T-helper 1 cell treated with Interleukin-12 subunit alpha and Interleukin-12 subunit beta and Interleukin-4 antibody, amounts not matched to agents 30 μg/mL and 1 μg/mL, for 36 hours (primary cell): Measurements from ENCODE around the gene BANF2.

Experiments
- H3K27ac Mint-ChIP-seq: one replicate; pipeline ENCODE4 v1.8.0; 2021; ENCODE audit warnings: mild to moderate bottlenecking, mixed read lengths
- H3K27me3 Mint-ChIP-seq: one replicate; pipeline ENCODE4 v1.8.0; 2021; ENCODE audit warnings: low read depth, mixed read lengths
- H3K36me3 Mint-ChIP-seq: one replicate; pipeline ENCODE4 v1.8.0; 2021; ENCODE audit warnings: low read depth, mixed read lengths
- H3K4me1 Mint-ChIP-seq: one replicate; pipeline ENCODE4 v1.8.0; 2021; ENCODE audit warnings: low read depth, mixed read lengths
- H3K4me3 Mint-ChIP-seq: one replicate; pipeline ENCODE4 v1.8.0; 2021; ENCODE audit warnings: mild to moderate bottlenecking, moderate library complexity, mixed read lengths
- H3K9me3 Mint-ChIP-seq: one replicate; pipeline ENCODE4 v1.8.0; 2021; ENCODE audit warnings: mixed read lengths

The BANF2 gene

DNA sequence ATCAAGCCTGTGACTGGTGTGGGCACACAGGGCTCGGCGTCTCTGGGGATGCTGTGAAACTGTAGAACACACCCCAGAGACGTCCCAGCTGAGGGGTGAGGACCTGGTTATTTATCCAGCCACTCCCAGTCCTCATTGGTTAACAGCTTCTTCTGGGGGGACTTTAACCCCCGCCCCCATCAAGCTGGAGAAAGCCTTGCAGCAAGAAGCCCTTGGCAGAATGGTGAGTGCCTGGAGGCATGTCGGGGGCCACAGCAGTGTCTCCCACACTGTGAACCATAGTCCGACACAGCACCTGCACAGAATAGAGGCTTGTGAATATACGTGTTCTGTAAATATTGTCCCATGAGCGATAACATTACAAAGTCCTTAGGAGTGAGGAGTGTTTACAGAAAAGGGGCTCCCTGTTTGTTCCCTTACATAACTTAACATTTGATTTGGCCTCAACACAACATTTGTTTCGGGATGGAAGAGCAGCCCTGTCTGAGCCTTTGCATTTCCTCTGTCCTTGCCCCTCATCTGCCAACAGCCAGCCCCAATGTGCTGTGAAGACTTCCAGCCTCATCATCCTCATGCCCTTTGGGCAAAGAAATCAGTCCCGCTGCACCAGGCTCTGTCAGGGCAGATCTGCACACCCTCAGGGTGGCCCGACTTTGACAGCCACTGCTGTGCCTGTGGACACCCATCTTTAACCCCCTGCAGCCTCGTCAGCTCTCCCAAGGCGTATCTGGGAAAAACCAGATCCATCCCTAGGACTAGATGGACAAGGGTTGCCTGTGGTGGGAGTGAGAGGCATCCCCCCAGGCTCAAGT lies 15.5 kb upstream of the BANF2 start:
- Mint-ChIP-seq H3K27me3 (peaks cover 58% of the 10 kb centered on the region), H3K36me3 (peaks cover 1% of the 10 kb centered on the region), H3K9me3 (no peaks in the 10 kb centered on the region), H3K4me3 (no peak overlapping the region), H3K4me1 (peaks cover 18% of the 10 kb centered on the region), H3K27ac (no peak overlapping the region)

DNA sequence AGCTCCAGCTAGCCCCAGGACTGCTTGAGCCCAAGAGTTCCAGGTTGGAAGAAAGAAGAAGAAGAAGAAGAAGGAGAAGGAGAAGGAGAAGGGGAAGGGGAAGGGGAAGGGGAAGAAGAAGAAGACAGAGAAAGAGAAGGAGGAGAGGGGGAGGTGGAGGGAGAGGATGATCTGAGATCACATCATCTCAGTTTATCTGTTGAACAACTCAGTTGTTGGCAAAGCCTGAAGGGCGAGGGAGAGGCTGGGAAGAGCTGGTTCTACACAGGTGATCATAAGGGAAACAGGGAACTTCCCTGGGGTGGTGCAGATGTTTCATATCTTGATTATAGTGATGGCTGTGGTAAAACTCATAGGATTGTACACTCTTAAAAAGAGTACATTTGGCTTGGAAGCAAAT lies 14.6 kb upstream of the BANF2 start:
- H3K4me1 Mint-ChIP-seq: peaks cover 10% of the 10 kb centered on the region
- peaks cover 1% of the 10 kb centered on the region for H3K36me3 Mint-ChIP-seq
- no peak overlapping the region for H3K27ac Mint-ChIP-seq
- no peaks in the 10 kb centered on the region for H3K9me3 Mint-ChIP-seq
- no peak overlapping the region for H3K4me3 Mint-ChIP-seq
- H3K27me3 Mint-ChIP-seq: peaks cover 66% of the 10 kb centered on the region

DNA sequence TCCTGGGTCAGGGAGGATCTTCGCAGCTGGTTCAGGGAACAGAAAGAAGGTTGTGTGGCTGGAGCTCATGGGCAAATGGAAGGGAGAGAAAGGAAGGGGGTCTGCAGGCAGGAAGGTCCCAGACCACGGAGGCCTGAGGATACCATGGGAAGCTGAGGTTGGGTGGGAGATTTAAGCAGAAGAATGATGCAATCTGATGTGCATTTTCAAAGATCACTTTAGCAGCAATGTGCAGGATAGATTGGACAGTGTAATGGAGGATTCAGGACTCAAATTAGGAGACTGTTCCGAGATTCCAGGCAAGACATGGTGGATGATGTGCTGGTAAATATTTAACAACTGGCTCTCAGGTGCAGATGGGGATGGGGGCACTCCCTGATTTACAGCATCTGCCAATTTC lies 12.0 kb upstream of the BANF2 start:
- H3K4me1 Mint-ChIP-seq: peaks cover 4% of the 10 kb centered on the region
- no peaks in the 10 kb centered on the region for H3K9me3 Mint-ChIP-seq
- H3K27ac Mint-ChIP-seq: no peak overlapping the region
- H3K4me3 Mint-ChIP-seq: no peak overlapping the region
- H3K27me3 Mint-ChIP-seq: peaks cover 82% of the 10 kb centered on the region
- no peaks in the 10 kb centered on the region for H3K36me3 Mint-ChIP-seq

GRCh38 chr20:17688965-17689364 lies 10.8 kb upstream of the BANF2 start:
- Mint-ChIP-seq H3K36me3 (no peaks in the 10 kb centered on the region), H3K9me3 (no peaks in the 10 kb centered on the region), H3K4me3 (no peak overlapping the region), H3K4me1 (no peaks in the 10 kb centered on the region), H3K27ac (no peak overlapping the region), H3K27me3 (peaks cover 73% of the 10 kb centered on the region)

DNA sequence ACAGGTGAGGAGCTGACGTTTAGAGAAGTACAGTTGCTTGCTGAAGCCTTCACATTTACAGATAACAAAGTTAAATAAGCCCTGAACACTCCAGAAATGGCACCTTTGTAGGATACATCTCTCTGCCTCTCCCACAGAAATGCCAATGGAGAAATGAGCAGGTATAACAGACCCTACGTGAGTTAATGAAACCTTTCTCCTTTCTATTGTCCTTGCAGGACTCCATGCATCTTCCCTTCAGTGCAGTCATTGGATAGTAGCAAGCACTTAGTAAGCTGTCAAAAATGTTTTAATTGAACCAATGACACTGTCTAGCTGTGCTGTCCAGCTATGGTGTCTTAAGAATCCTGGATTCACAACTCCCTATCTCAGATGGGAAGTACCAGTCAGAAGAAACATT lies 9.6 kb upstream of the BANF2 start:
- Mint-ChIP-seq H3K27ac (no peak overlapping the region), H3K4me1 (no peaks in the 10 kb centered on the region), H3K36me3 (no peaks in the 10 kb centered on the region), H3K9me3 (no peaks in the 10 kb centered on the region), H3K4me3 (no peak overlapping the region), H3K27me3 (peaks cover 65% of the 10 kb centered on the region)

- H3K4me1 Mint-ChIP-seq: no peaks in the 10 kb centered on the region
- peaks cover 4% of the 10 kb centered on the region for H3K9me3 Mint-ChIP-seq
- H3K27me3 Mint-ChIP-seq: peaks cover 55% of the 10 kb centered on the region
Observed at GRCh38 chr20:17691758-17692157, 8.0 kb upstream of the BANF2 start.

DNA sequence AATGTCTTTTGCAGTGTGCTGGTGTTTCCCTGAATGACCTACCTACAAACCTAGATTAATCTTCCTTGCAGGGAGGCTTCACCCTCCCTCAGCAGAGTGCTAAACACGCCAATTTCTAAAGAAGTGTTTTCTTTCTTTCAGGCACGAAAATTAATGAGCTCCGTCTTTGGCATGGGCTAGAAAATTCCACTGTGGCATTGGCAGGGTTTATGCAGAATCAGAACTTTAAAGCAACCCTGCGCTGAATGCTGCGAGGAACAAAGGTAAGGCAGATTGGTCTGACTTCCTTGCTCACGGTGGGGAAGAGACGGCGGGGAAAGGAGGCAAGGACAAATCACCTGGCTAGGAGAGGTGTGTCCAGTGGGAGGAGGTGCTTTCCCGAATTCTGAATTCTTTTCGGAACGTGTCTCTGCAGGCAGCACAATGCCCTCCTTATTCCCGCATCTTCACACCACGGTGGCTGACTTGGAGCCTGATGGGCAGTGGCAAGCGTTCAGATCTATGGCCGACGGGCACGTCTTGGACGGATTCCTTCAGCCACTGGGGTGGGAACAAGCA lies 6.2 kb upstream of the BANF2 start:
- H3K27me3 Mint-ChIP-seq: peaks cover 40% of the 10 kb centered on the region
- H3K36me3 Mint-ChIP-seq: no peaks in the 10 kb centered on the region
- no peak overlapping the region for H3K27ac Mint-ChIP-seq
- H3K4me1 Mint-ChIP-seq: no peaks in the 10 kb centered on the region
- H3K9me3 Mint-ChIP-seq: peaks cover 4% of the 10 kb centered on the region
- no peak overlapping the region for H3K4me3 Mint-ChIP-seq

More at GRCh38 chr20:17691758-17692157, 8.0 kb upstream of the BANF2 start:
- Mint-ChIP-seq H3K36me3 (no peaks in the 10 kb centered on the region), H3K27ac (no peak overlapping the region), H3K4me3 (no peak overlapping the region)

- Mint-ChIP-seq H3K36me3 (no peaks in the 10 kb centered on the region), H3K27me3 (peaks cover 32% of the 10 kb centered on the region), H3K4me1 (no peaks in the 10 kb centered on the region), H3K4me3 (no peak overlapping the region), H3K27ac (no peak overlapping the region), H3K9me3 (peaks cover 4% of the 10 kb centered on the region)
Observed at GRCh38 chr20:17694767-17695166, 5.0 kb upstream of the BANF2 start.

- no peak overlapping the region for H3K4me3 Mint-ChIP-seq
Observed at GRCh38 chr20:17696287-17696686, 3.5 kb upstream of the BANF2 start.

GRCh38 chr20:17697171-17697570 lies 2.6 kb upstream of the BANF2 start:
- peaks cover 13% of the 10 kb centered on the region for H3K27me3 Mint-ChIP-seq
- H3K9me3 Mint-ChIP-seq: peaks cover 4% of the 10 kb centered on the region
- H3K36me3 Mint-ChIP-seq: no peaks in the 10 kb centered on the region
- no peak overlapping the region for H3K4me3 Mint-ChIP-seq
- H3K27ac Mint-ChIP-seq: no peak overlapping the region
- H3K4me1 Mint-ChIP-seq: no peaks in the 10 kb centered on the region

More at GRCh38 chr20:17696287-17696686, 3.5 kb upstream of the BANF2 start:
- H3K36me3 Mint-ChIP-seq: no peaks in the 10 kb centered on the region
- H3K9me3 Mint-ChIP-seq: peaks cover 4% of the 10 kb centered on the region
- H3K4me1 Mint-ChIP-seq: no peaks in the 10 kb centered on the region
- peaks cover 21% of the 10 kb centered on the region for H3K27me3 Mint-ChIP-seq
- H3K27ac Mint-ChIP-seq: no peak overlapping the region

- peaks cover 10% of the 10 kb centered on the region for H3K27me3 Mint-ChIP-seq
- no peaks in the 10 kb centered on the region for H3K36me3 Mint-ChIP-seq
- H3K4me1 Mint-ChIP-seq: no peaks in the 10 kb centered on the region
- no peak overlapping the region for H3K4me3 Mint-ChIP-seq
- H3K9me3 Mint-ChIP-seq: peaks cover 4% of the 10 kb centered on the region
- no peak overlapping the region for H3K27ac Mint-ChIP-seq
Observed at GRCh38 chr20:17698384-17698783, 1.4 kb upstream of the BANF2 start.

DNA sequence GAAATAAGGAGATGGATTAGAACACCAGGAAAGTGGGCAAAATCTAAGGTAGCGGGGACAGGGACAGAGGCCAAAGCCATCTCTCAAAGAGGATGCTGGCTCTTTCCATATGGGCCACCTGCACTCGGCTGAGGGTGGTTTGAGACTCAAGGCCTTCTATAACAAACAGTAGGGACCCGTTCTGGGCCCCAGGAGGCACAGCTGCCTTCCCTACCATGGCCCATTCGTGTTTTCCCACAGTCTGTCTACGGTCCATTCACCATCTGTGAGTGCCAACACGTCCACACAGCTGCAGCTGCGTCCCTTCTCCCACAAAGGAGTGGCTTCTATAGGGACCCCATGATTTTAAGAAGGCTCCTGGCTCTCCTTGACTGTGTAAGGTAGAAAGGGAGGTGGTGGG lies 871 bp downstream of the BANF2 start:
- Mint-ChIP-seq H3K27ac (no peak overlapping the region), H3K36me3 (no peaks in the 10 kb centered on the region)

DNA sequence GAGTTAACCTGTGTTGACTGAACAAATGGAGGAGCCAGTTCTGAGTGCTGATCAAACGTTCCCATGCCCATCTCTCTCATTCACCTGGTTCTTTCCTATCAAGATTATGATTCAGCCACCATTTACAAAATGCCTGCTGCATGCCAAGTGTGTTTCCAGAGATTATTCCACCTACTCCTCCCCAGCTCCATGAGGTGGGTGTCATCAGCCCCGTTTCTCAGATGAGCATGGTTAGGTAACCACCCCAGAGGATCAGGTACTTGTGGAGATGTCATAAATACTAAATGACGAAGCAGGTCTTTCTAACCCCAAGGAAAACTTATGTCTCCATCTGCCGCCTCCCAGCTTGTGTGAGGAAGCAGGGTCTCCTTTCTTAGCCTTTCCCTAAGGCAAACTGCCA lies 2.1 kb downstream of the BANF2 start:
- H3K4me1 Mint-ChIP-seq: no peaks in the 10 kb centered on the region
- no peaks in the 10 kb centered on the region for H3K9me3 Mint-ChIP-seq
- H3K4me3 Mint-ChIP-seq: no peak overlapping the region
- H3K27ac Mint-ChIP-seq: no peak overlapping the region
- no peaks in the 10 kb centered on the region for H3K36me3 Mint-ChIP-seq
- no peaks in the 10 kb centered on the region for H3K27me3 Mint-ChIP-seq

More for the DNA sequence above, 871 bp downstream of the BANF2 start:
- Mint-ChIP-seq H3K27me3 (peaks cover 4% of the 10 kb centered on the region), H3K4me3 (no peak overlapping the region), H3K9me3 (peaks cover 2% of the 10 kb centered on the region), H3K4me1 (no peaks in the 10 kb centered on the region)

DNA sequence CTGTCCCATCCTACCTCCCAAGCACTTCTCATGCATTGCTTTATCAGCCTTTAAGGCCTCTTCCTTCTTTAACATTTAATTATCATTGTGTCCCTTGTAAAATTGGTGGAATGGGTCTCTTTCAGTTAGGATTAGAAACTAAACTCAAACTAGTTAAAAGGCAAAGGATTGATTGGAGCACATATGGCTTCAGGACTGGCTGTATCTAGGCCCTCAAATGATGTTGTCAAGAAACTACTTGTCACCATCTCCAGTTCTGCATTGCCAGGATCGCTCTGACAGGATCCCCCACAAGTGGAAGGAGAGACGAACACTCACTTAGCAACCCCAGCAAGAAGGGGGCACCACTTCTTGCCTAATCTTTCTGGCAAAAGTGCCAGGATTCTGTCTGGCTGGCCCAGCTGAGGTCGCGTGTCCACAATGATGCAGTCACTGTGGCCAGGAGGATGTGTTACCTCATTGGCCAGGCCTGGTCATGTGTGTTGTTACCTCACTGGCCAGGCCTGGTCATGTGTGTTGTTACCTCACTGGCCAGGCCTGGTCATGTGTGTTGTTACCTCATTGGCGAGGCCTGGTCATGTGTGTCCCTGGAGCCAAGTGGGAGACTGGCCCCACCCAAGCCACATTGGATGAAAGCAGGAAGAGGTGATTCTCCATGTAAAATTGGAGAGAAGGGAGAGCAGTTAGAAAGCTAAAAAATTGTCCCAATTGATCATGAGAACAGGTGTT lies 5.0 kb downstream of the BANF2 start:
- Mint-ChIP-seq H3K27ac (no peak overlapping the region), H3K27me3 (no peaks in the 10 kb centered on the region), H3K36me3 (no peaks in the 10 kb centered on the region), H3K4me3 (no peak overlapping the region), H3K4me1 (no peaks in the 10 kb centered on the region), H3K9me3 (no peaks in the 10 kb centered on the region)

DNA sequence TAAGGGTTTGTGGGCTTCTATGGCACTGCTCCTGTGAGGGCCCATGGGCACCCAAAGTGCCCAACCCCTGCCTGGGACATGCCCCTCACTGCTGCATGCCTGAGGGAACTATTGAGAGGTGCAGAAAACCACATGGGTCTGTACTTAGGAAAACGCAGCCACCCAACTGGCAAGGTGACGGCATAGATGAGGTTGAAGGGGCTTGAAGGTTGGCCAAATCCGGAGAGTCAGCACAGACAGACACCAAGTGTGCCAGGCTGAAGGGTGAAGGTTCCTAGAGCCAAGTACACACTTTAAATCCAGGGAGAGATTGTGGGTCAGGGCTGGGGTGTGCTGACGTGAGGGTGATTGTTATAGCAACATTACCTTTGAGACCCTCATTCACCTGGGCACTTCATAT lies 6.2 kb downstream of the BANF2 start:
- Mint-ChIP-seq H3K27me3 (no peaks in the 10 kb centered on the region), H3K4me3 (no peak overlapping the region), H3K4me1 (no peaks in the 10 kb centered on the region), H3K36me3 (no peaks in the 10 kb centered on the region), H3K9me3 (no peaks in the 10 kb centered on the region), H3K27ac (no peak overlapping the region)
